ES-I3 (cell line): ENCODE results near the gene TNNT1.

Source experiments
- H3K36me3 ChIP-seq: 2 replicates; pipeline ENCODE4 v1.6.1; 2013; ENCODE audit warnings: mild to moderate bottlenecking, low read length, control low read depth, moderate library complexity; ENCODE audit not compliant: insufficient read depth
- H3K4me1 ChIP-seq: 2 replicates; pipeline ENCODE4 v1.6.1; 2013; ENCODE audit warnings: mild to moderate bottlenecking, control low read depth, low read length; ENCODE audit not compliant: insufficient read depth
- H3K9ac ChIP-seq: 2 replicates; pipeline ENCODE4 v1.6.1; 2013; ENCODE audit warnings: low read depth, mild to moderate bottlenecking, low read length, moderate library complexity
- H3K9me3 ChIP-seq: 2 replicates; pipeline ENCODE4 v1.6.1; 2013; ENCODE audit warnings: mild to moderate bottlenecking, low read length, moderate library complexity; ENCODE audit not compliant: control insufficient read depth, insufficient read depth

Gene TNNT1

GRCh38 chr19:55088021-55088451, 61.0 kb downstream of the TNNT1 start:
- Histone ChIP-seq H3K9ac (no peak overlapping the region), H3K4me1 (peaks cover 22% of the 10 kb centered on the region), H3K36me3 (no peaks in the 10 kb centered on the region), H3K9me3 (no peaks in the 10 kb centered on the region)

GRCh38 chr19:55087542-55087901, 61.5 kb downstream of the TNNT1 start:
- peak overlapping the region; percentile 63 for H3K9ac ChIP-seq
- peaks cover 22% of the 10 kb centered on the region for H3K4me1 ChIP-seq
- no peaks in the 10 kb centered on the region for H3K36me3 ChIP-seq

GRCh38 chr19:55086730-55087541, 62.1 kb downstream of the TNNT1 start:
- Histone ChIP-seq H3K4me1 (peaks cover 22% of the 10 kb centered on the region), H3K36me3 (no peaks in the 10 kb centered on the region), H3K9me3 (no peaks in the 10 kb centered on the region), H3K9ac (peak overlapping the region; percentile 63)

More at GRCh38 chr19:55087542-55087901, 61.5 kb downstream of the TNNT1 start:
- no peaks in the 10 kb centered on the region for H3K9me3 ChIP-seq

GRCh38 chr19:55085923-55086715, 62.9 kb downstream of the TNNT1 start:
- Histone ChIP-seq H3K9ac (peak overlapping the region; percentile 63; the same call in 1 of the 2 replicates), H3K36me3 (no peaks in the 10 kb centered on the region), H3K9me3 (no peaks in the 10 kb centered on the region), H3K4me1 (peaks cover 19% of the 10 kb centered on the region)

- Histone ChIP-seq H3K4me1 (peaks cover 19% of the 10 kb centered on the region), H3K9me3 (no peaks in the 10 kb centered on the region), H3K36me3 (no peaks in the 10 kb centered on the region), H3K9ac (no peak overlapping the region)
Measured at GRCh38 chr19:55084416-55084815, 64.6 kb downstream of the TNNT1 start.

- peaks cover 14% of the 10 kb centered on the region for H3K4me1 ChIP-seq
- H3K9me3 ChIP-seq, result no peaks in the 10 kb centered on the region
- H3K9ac ChIP-seq, result peak overlapping the region; percentile 43; the same call in 1 of the 2 replicates
- no peaks in the 10 kb centered on the region for H3K36me3 ChIP-seq
Measured at GRCh38 chr19:55083004-55083850, 65.8 kb downstream of the TNNT1 start.
